Skeletal muscle tissue (tissue), 4 donors: ENCODE data around the gene MCF2L. TPM values are rescaled to one million over a fixed set of nuclear protein-coding genes. Genes with fewer than 3 reads are reported as not detected.

ENCODE experiments used
- H3K27ac ChIP-seq: one replicate; pipeline ENCODE4 v1.7.0; 2013; ENCODE audit warnings: mild to moderate bottlenecking, low read depth, low read length, inconsistent platforms
- H3K27me3 ChIP-seq, 3 donors: one replicate each; pipeline ENCODE4 v1.7.0; 2013; ENCODE audit warnings: low read length in 3 of 3; ENCODE audit not compliant: control insufficient read depth in 3 of 3, insufficient read depth in 3 of 3
- H3K36me3 ChIP-seq, 3 donors: one replicate each; pipeline ENCODE4 v1.7.0; 2013; ENCODE audit warnings: low read length in 3 of 3; ENCODE audit not compliant: control insufficient read depth in 3 of 3, insufficient read depth in 3 of 3
- H3K4me1 ChIP-seq, 3 donors: one replicate each; pipeline ENCODE4 v1.7.0; 2013; ENCODE audit warnings: low read length in 3 of 3, mild to moderate bottlenecking in 3 of 3; ENCODE audit not compliant: control insufficient read depth in 3 of 3, insufficient read depth in 3 of 3
- H3K4me3 ChIP-seq, 3 donors: one replicate each; pipeline ENCODE4 v1.7.0; 2013; ENCODE audit warnings: low read length in 3 of 3
- H3K9ac ChIP-seq, 3 donors: one replicate each; pipeline ENCODE4 v1.7.0; 2013; ENCODE audit warnings: low read length in 3 of 3, mild to moderate bottlenecking in 3 of 3, moderate library complexity in 2 of 3, low read depth in 1 of 3
- H3K9me3 ChIP-seq, 3 donors: one replicate each; pipeline ENCODE4 v1.7.0; 2013; ENCODE audit warnings: low read length in 3 of 3; ENCODE audit not compliant: control insufficient read depth in 3 of 3
- total RNA-seq: library from RNA; depleted of rRNA; stranded (reverse); fragments of >200 nt; gene quantifications from one replicate; pipeline ENCODE4 v1.2.3, GENCODE V29; 2014
- donor health status: Osteomylitis.

MCF2L gene
- total RNA-seq, 1 donor from 2014 or later: 18.3 TPM

GRCh38 chr13:113013878-113014751 lies 45.1 kb downstream of the MCF2L start:
- peaks cover 0 to 14% (median 4%) of the 10 kb centered on the region in 3 donors for H3K27me3 ChIP-seq
- no peak overlapping the region for H3K4me3 ChIP-seq
- H3K36me3 ChIP-seq: peaks cover 0 to 2% (median 0%) of the 10 kb centered on the region in 3 donors
- no peak overlapping the region for H3K9ac ChIP-seq
- H3K9me3 ChIP-seq: no peaks in the 10 kb centered on the region
- H3K27ac ChIP-seq: no peak overlapping the region
- peaks cover 0 to 5% (median 0%) of the 10 kb centered on the region in 3 donors for H3K4me1 ChIP-seq

DNA sequence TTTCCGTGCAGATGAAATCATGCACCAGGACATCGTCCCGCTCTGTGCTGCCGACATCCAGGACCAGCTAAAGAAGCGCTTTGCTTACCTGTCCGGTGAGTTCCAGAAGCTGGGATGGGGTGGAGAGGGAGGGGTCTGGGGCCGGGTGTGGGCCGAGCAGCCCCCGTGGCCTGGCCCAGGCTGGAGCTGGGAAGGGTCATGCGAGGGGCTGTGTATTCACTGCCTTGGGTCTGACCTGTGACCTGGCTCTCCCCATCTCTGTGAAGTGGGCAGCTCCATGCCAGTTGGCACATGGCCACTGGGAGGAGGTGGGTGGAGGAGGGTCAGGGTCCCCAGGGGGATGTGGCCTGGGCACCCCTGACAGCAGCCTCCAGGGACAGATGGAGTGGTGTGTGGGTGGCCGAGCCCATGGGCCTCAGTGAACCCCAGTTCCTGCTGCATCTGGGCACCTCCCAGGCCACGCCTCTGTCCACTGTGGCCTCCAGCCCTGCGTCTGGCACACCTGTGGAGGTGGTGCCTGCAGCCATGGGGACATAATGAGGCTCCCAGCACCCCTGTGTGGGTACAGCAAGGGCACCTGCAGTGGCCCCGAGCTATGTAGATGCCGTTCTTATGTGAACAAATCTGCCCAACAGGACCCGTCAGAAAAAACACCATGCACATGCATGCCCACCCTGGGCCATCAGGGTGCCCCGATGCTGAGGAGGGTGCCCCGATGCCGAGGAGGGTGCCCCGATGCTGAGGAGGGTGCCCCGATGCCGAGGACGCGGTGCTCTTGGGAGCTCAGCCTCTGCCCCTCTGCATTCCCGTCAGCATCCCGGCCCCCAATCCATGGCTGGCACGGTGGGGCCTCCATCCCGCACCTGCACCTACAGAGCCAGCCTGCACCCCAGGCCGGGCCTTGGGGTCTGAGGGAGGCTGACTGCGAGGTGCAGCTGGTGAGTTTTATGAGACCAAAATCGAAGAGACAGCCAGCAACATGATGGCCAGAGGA lies 46.0 kb downstream of the MCF2L start:
- H3K4me1 ChIP-seq: peaks cover 0 to 3% (median 0%) of the 10 kb centered on the region in 3 donors
- H3K27me3 ChIP-seq: peaks cover 3 to 18% (median 4%) of the 10 kb centered on the region in 3 donors
- H3K9me3 ChIP-seq: peaks cover 0 to under 1% (median 0%) of the 10 kb centered on the region in 3 donors
- H3K36me3 ChIP-seq: peaks cover 0 to 4% (median 0%) of the 10 kb centered on the region in 3 donors
- no peak overlapping the region for H3K4me3 ChIP-seq
- H3K27ac ChIP-seq: no peak overlapping the region
- no peak overlapping the region for H3K9ac ChIP-seq

- Histone ChIP-seq H3K9me3 (peaks cover 0 to 3% (median 0%) of the 10 kb centered on the region in 3 donors), H3K9ac (no peak overlapping the region), H3K27me3 (peaks cover 4 to 18% (median 7%) of the 10 kb centered on the region in 3 donors), H3K4me1 (no peaks in the 10 kb centered on the region), H3K36me3 (peaks cover 0 to 4% (median 0%) of the 10 kb centered on the region in 3 donors), H3K27ac (no peak overlapping the region), H3K4me3 (no peak overlapping the region)
Measured at GRCh38 chr13:113015826-113016525, 47.0 kb downstream of the MCF2L start.

DNA sequence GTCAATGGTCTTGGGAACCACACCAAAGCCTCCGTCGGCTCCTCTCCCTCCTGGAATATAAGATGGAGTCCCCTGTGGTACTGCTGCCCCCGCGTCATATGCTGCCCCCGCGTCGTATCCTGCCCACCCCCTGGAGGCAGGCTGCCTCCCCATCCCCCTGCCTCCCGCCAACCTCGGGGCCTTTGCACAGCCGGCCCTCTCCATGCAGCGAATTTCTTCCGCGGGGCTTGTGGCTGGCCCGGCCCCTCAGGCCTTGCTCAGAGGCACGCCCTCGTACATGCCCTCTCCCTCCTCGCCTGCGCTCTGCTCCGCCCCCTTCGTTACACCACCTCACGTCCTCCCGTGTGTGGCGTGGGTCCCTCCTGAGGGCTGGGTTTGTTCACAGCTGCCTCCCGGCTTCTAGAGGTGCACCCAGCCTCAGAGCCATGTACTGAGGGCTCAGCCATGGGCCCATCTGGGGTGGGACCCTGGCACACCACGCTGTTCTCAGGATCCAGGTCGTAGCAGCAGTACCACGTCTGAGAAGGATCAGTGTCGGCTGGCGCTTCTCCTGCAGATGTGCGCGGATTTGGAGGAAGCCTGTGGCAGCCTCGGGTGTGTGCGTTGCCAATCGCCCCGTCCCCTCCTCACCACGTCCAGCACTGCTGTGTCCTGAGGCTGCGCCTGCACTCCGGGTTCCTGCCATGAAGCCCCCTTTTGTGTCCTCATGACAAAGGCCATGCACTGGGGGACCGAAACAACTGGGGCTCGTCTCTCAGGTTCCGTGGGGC lies 47.7 kb downstream of the MCF2L start:
- no peak overlapping the region for H3K4me3 ChIP-seq
- H3K27me3 ChIP-seq: peaks cover 4 to 18% (median 7%) of the 10 kb centered on the region in 3 donors
- no peaks in the 10 kb centered on the region for H3K4me1 ChIP-seq
- H3K36me3 ChIP-seq: peaks cover 0 to 4% (median 0%) of the 10 kb centered on the region in 3 donors
- H3K9me3 ChIP-seq: peaks cover 0 to 3% (median 0%) of the 10 kb centered on the region in 3 donors
- H3K27ac ChIP-seq: no peak overlapping the region
- H3K9ac ChIP-seq: no peak overlapping the region

- H3K4me1 ChIP-seq: peaks cover 0 to 2% (median 0%) of the 10 kb centered on the region in 3 donors
- peaks cover 0 to 4% (median 0%) of the 10 kb centered on the region in 3 donors for H3K36me3 ChIP-seq
- no peak overlapping the region for H3K4me3 ChIP-seq
- H3K9me3 ChIP-seq: peaks cover 0 to 3% (median 0%) of the 10 kb centered on the region in 3 donors
- H3K9ac ChIP-seq: no peak overlapping the region
- H3K27ac ChIP-seq: no peak overlapping the region
- H3K27me3 ChIP-seq: peaks cover 4 to 22% (median 9%) of the 10 kb centered on the region in 3 donors
Measured at GRCh38 chr13:113017506-113018215, 48.6 kb downstream of the MCF2L start.

DNA sequence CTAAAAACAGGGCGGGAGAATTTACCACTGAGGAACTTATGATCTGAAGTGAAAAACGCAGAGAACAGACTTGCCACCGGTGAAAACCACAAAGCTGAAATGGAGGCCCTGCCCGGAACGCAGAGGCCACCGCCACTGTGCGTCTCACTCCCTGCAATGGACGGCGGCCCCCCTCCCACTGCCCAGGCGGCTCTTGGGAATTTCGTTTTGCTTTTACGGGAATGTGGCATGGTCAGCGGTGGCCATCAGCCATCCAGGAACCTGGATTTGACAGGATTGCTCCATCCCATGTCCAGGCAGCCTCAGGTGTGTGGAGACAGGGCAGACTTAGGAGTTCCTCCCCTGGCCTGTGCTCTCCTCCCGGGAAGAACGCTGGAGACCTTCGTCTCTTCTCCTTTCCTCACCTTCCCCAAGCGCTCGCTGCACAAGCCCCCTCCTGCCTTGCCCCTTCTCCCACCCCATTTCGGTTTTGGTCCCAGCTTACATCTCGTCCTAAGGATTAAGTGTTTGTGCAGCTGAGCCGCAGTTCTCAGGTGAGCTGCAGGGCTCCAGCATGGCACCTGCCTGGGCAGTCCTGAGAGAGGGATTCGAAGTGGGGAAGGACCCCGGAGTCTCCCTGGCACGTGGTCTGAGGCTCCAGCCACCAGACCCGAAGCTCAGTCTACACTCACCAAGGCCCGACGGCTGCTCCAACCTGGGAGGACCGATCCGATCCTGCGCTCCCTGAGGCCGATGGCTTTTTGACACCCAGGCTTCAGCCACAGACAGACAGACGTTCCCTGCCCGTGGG lies 49.9 kb downstream of the MCF2L start:
- Histone ChIP-seq H3K9ac (no peak overlapping the region), H3K27me3 (peaks cover 14 to 30% (median 15%) of the 10 kb centered on the region in 3 donors), H3K9me3 (peaks cover 0 to 3% (median 0%) of the 10 kb centered on the region in 3 donors), H3K27ac (no peak overlapping the region), H3K4me3 (no peak overlapping the region), H3K4me1 (peaks cover 0 to 5% (median 0%) of the 10 kb centered on the region in 3 donors), H3K36me3 (peaks cover 0 to 4% (median 0%) of the 10 kb centered on the region in 3 donors)

DNA sequence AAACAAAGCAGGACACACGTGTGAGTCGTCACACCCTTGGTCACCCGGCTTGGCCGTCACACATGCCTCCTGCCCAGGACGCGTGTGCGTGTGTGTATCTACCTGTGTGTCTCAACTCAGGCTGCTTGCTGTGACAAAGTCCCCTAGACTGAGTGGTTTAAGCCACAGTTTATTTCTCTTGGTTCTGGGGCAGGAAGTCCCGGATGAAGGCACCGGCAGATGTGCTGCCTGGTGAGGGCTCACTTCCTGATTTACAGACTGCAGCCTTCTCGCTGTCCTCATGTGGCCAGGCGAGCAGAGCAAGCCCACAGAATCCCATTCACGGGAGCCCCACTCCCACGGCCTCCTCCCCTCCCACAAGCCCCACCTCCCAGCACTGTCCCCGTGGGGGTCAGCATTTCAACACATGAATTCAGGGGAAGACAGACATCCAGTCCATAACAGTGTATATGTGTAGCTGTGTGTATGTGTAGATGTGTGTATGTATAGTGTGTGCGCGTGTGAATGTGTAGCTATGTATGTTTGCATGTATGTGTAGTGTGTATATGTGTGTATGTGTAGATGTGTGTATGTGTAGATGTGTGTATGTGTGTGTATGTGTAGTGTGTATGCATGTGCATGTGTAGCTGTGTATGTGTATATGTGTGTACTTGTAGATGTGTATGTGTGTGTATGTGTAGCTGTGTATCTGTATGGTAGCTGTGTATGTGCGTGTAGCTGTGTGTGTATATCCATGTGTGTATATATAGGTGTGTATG lies 51.5 kb downstream of the MCF2L start:
- H3K27ac ChIP-seq: no peak overlapping the region
- peaks cover 0 to 5% (median 0%) of the 10 kb centered on the region in 3 donors for H3K4me1 ChIP-seq
- no peak overlapping the region for H3K9ac ChIP-seq
- peaks cover 10 to 34% (median 15%) of the 10 kb centered on the region in 3 donors for H3K27me3 ChIP-seq
- peaks cover 0 to 4% (median 0%) of the 10 kb centered on the region in 3 donors for H3K36me3 ChIP-seq
- peaks cover 0 to 3% (median 0%) of the 10 kb centered on the region in 3 donors for H3K9me3 ChIP-seq
- H3K4me3 ChIP-seq: no peak overlapping the region
